Measurements from ENCODE around the gene APBB1IP.
"Not testable (repeated sequence)": the region's sequence is repeated elsewhere in the genome, so short reads cannot be mapped to it uniquely, and the experiment has no call there.

APBB1IP gene

GRCh38 chr10:26579256-26580063 lies 141.3 kb downstream of the APBB1IP start:
- H3K4me1 ChIP-seq (ENCODE audit: control insufficient read depth, insufficient read depth, low read length): no peaks in the 10 kb centered on the region
- no peaks in the 10 kb centered on the region for H3K36me3 ChIP-seq (ENCODE audit: control insufficient read depth, insufficient read depth, low read length)
- H3K4me3 ChIP-seq (ENCODE audit: low read length): no peak overlapping the region
- no peaks in the 10 kb centered on the region for H3K27me3 ChIP-seq (ENCODE audit: control insufficient read depth, insufficient read depth, low read length)
- H3K9me3 ChIP-seq (ENCODE audit: control insufficient read depth, insufficient read depth, low read length): no peaks in the 10 kb centered on the region
- no peak overlapping the region for H3K27ac ChIP-seq (ENCODE audit: low read length)
- DNase-seq (ENCODE audit: low read depth, low spot score): no peak
- no CpG with 5 or more reads among the region's 26 CpGs for WGBS (ENCODE audit: insufficient coverage, insufficient read length)

- Histone ChIP-seq H3K9me3 (ENCODE audit: control insufficient read depth, insufficient read depth, low read length) (no peaks in the 10 kb centered on the region), H3K27me3 (ENCODE audit: control insufficient read depth, insufficient read depth, low read length) (no peaks in the 10 kb centered on the region), H3K4me1 (ENCODE audit: control insufficient read depth, insufficient read depth, low read length) (no peaks in the 10 kb centered on the region), H3K27ac (ENCODE audit: low read length) (no peak overlapping the region), H3K4me3 (ENCODE audit: low read length) (no peak overlapping the region), H3K36me3 (ENCODE audit: control insufficient read depth, insufficient read depth, low read length) (no peaks in the 10 kb centered on the region)
- no CpG with 5 or more reads among the region's 11 CpGs for WGBS (ENCODE audit: insufficient coverage, insufficient read length)
- DNase-seq (ENCODE audit: low read depth, low spot score): no peak
Measured at GRCh38 chr10:26586211-26586610, 148.1 kb downstream of the APBB1IP start.

- Histone ChIP-seq H3K9me3 (ENCODE audit: control insufficient read depth, insufficient read depth, low read length) (no peaks in the 10 kb centered on the region), H3K4me3 (ENCODE audit: low read length) (no peak overlapping the region), H3K27ac (ENCODE audit: low read length) (no peak overlapping the region), H3K4me1 (ENCODE audit: control insufficient read depth, insufficient read depth, low read length) (no peaks in the 10 kb centered on the region), H3K27me3 (ENCODE audit: control insufficient read depth, insufficient read depth, low read length) (no peaks in the 10 kb centered on the region), H3K36me3 (ENCODE audit: control insufficient read depth, insufficient read depth, low read length) (no peaks in the 10 kb centered on the region)
- no peak for DNase-seq (ENCODE audit: low read depth, low spot score)
- WGBS (ENCODE audit: insufficient coverage, insufficient read length): no CpG with 5 or more reads among the region's 12 CpGs
Measured at GRCh38 chr10:26588611-26589010, 150.5 kb downstream of the APBB1IP start.

GRCh38 chr10:26589813-26590212 lies 151.7 kb downstream of the APBB1IP start:
- not testable (repeated sequence) for H3K27ac ChIP-seq (ENCODE audit: low read length); DNase-seq (ENCODE audit: low read depth, low spot score); H3K9me3 ChIP-seq (ENCODE audit: control insufficient read depth, insufficient read depth, low read length); H3K4me1 ChIP-seq (ENCODE audit: control insufficient read depth, insufficient read depth, low read length); H3K36me3 ChIP-seq (ENCODE audit: control insufficient read depth, insufficient read depth, low read length); H3K4me3 ChIP-seq (ENCODE audit: low read length); H3K27me3 ChIP-seq (ENCODE audit: control insufficient read depth, insufficient read depth, low read length)
- no CpG with 5 or more reads among the region's 5 CpGs for WGBS (ENCODE audit: insufficient coverage, insufficient read length)

GRCh38 chr10:26593896-26594295 lies 155.8 kb downstream of the APBB1IP start:
- no peaks in the 10 kb centered on the region for H3K27me3 ChIP-seq (ENCODE audit: control insufficient read depth, insufficient read depth, low read length)
- H3K36me3 ChIP-seq (ENCODE audit: control insufficient read depth, insufficient read depth, low read length): no peaks in the 10 kb centered on the region
- WGBS (ENCODE audit: insufficient coverage, insufficient read length): no CpG with 5 or more reads among the region's 19 CpGs
- H3K4me3 ChIP-seq (ENCODE audit: low read length): no peak overlapping the region
- H3K4me1 ChIP-seq (ENCODE audit: control insufficient read depth, insufficient read depth, low read length): no peaks in the 10 kb centered on the region
- DNase-seq (ENCODE audit: low read depth, low spot score): no peak
- H3K27ac ChIP-seq (ENCODE audit: low read length): no peak overlapping the region
- H3K9me3 ChIP-seq (ENCODE audit: control insufficient read depth, insufficient read depth, low read length): no peaks in the 10 kb centered on the region

- H3K27ac ChIP-seq (ENCODE audit: low read length); H3K36me3 ChIP-seq (ENCODE audit: control insufficient read depth, insufficient read depth, low read length); H3K27me3 ChIP-seq (ENCODE audit: control insufficient read depth, insufficient read depth, low read length); H3K4me1 ChIP-seq (ENCODE audit: control insufficient read depth, insufficient read depth, low read length); H3K4me3 ChIP-seq (ENCODE audit: low read length); H3K9me3 ChIP-seq (ENCODE audit: control insufficient read depth, insufficient read depth, low read length); DNase-seq (ENCODE audit: low read depth, low spot score): not testable (repeated sequence)
- no CpG with 5 or more reads among the region's 2 CpGs for WGBS (ENCODE audit: insufficient coverage, insufficient read length)
Measured at GRCh38 chr10:26603283-26603682, 165.1 kb downstream of the APBB1IP start.

GRCh38 chr10:26604320-26605093 lies 166.4 kb downstream of the APBB1IP start:
- H3K4me1 ChIP-seq (ENCODE audit: control insufficient read depth, insufficient read depth, low read length); H3K27ac ChIP-seq (ENCODE audit: low read length); H3K36me3 ChIP-seq (ENCODE audit: control insufficient read depth, insufficient read depth, low read length); DNase-seq (ENCODE audit: low read depth, low spot score); H3K4me3 ChIP-seq (ENCODE audit: low read length); H3K9me3 ChIP-seq (ENCODE audit: control insufficient read depth, insufficient read depth, low read length); H3K27me3 ChIP-seq (ENCODE audit: control insufficient read depth, insufficient read depth, low read length): not testable (repeated sequence)
- WGBS (ENCODE audit: insufficient coverage, insufficient read length): 100% methylated on average over 2 of the region's 13 CpGs

GRCh38 chr10:26606389-26606877 lies 168.3 kb downstream of the APBB1IP start:
- not testable (repeated sequence) for H3K4me3 ChIP-seq (ENCODE audit: low read length); H3K27ac ChIP-seq (ENCODE audit: low read length); DNase-seq (ENCODE audit: low read depth, low spot score); H3K36me3 ChIP-seq (ENCODE audit: control insufficient read depth, insufficient read depth, low read length); H3K4me1 ChIP-seq (ENCODE audit: control insufficient read depth, insufficient read depth, low read length); H3K27me3 ChIP-seq (ENCODE audit: control insufficient read depth, insufficient read depth, low read length); H3K9me3 ChIP-seq (ENCODE audit: control insufficient read depth, insufficient read depth, low read length)
- WGBS (ENCODE audit: insufficient coverage, insufficient read length): no CpG with 5 or more reads among the region's 4 CpGs

- Histone ChIP-seq H3K9me3 (ENCODE audit: control insufficient read depth, insufficient read depth, low read length) (no peaks in the 10 kb centered on the region), H3K36me3 (ENCODE audit: control insufficient read depth, insufficient read depth, low read length) (no peaks in the 10 kb centered on the region), H3K4me1 (ENCODE audit: control insufficient read depth, insufficient read depth, low read length) (no peaks in the 10 kb centered on the region), H3K27ac (ENCODE audit: low read length) (no peak overlapping the region), H3K4me3 (ENCODE audit: low read length) (no peak overlapping the region), H3K27me3 (ENCODE audit: control insufficient read depth, insufficient read depth, low read length) (no peaks in the 10 kb centered on the region)
- WGBS (ENCODE audit: insufficient coverage, insufficient read length): no CpG with 5 or more reads among the region's 5 CpGs
- no peak for DNase-seq (ENCODE audit: low read depth, low spot score)
Measured at GRCh38 chr10:26612151-26612915, 174.2 kb downstream of the APBB1IP start.

Measured in iPS DF 6.9 (cell line).